OCI-LY7 (cell line): Measurements from ENCODE around the gene CRADD.

Experiments used
- CTCF ChIP-seq: fragments of 200-600 bp; sonication (generic); conservative IDR thresholded peaks from 2 replicates; pipeline ENCODE4 v1.5.1; 2014; ENCODE audit warnings: mild to moderate bottlenecking, antibody characterized with exemption, low read length, moderate library complexity, mixed read lengths
- EZH2phosphoT487 ChIP-seq: fragments of 200-600 bp; sonication (generic); IDR thresholded peaks from 2 replicates; pipeline ENCODE4 v1.6.1; 2018; ENCODE audit warnings: low read depth, borderline replicate concordance, mild to moderate bottlenecking, mixed run types, antibody characterized with exemption, low read length, moderate library complexity, mixed read lengths

- TF ChIP-seq CTCF (no peak), EZH2phosphoT487 (no peak)
Observed at GRCh38 chr12:93766371-93766770, 89.2 kb downstream of the CRADD start.
